Measurements from ENCODE around the gene RFNG.

DNA sequence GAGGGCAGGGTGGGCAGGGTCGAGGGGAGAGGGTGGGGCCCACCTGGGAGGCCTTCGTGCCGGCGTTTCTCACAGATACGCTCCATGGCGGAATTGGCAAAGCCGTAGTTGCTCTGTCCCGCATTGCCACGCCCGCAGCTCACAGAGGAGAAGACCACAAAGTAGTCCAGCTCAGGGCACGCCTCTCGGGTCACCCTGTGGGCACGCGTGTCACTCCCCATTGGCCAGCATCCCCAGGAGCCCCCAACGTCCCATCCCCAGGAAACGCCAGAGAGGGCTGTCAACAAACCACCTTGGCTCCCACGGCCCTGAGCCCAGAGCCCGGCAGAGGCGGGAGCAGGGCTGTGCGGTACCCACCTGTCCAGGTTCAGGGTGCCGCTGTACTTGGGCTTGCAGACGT lies 30.4 kb upstream of the RFNG start:
- TF ChIP-seq CTCF (IDR thresholded peaks at IDR 0.05) (no peak), POLR2AphosphoS5 (IDR thresholded peaks at IDR 0.05; ENCODE audit: low read depth, low read length) (no peak), REST (IDR thresholded peaks at IDR 0.05; ENCODE audit: insufficient read depth in 1 of 2, low read depth in 2 of 2, low read length in 1 of 2) (no peak), SIN3A (IDR thresholded peaks at IDR 0.05; ENCODE audit: borderline replicate concordance, insufficient read depth, low read depth, low read length) (no peak), TCF7L2 (IDR thresholded peaks at IDR 0.05; ENCODE audit: low read depth, low read length) (no peak)

Data from Panc1 (cell line).